Measurements from ENCODE around the gene VWA8. TPM values are rescaled to one million over a fixed set of nuclear protein-coding genes. Genes with fewer than 3 reads are reported as not detected.

The VWA8 gene
- total and polyA plus RNA-seq, 2 of the 13 experiments (the other 11 are each of a cell fraction or from before 2014, with no cell fraction given): 9.1 to 17.3 TPM

- TF ChIP-seq ZXDC (CRISPR knock-in tag; IDR thresholded peaks at IDR 0.05): no peak
- no peak for TF ChIP-seq ZNF609 (CRISPR knock-in tag; IDR thresholded peaks at IDR 0.05; ENCODE audit: borderline replicate concordance)
- no peak for TF ChIP-seq BHLHE40 (IDR thresholded peaks at IDR 0.05; ENCODE audit: low read length)
- no peak for TF ChIP-seq THAP8 (CRISPR knock-in tag; IDR thresholded peaks at IDR 0.05; ENCODE audit: borderline replicate concordance)
- TF ChIP-seq ZNF451 (CRISPR knock-in tag; IDR thresholded peaks at IDR 0.05): no peak
- TF ChIP-seq ZBTB3 (CRISPR knock-in tag; IDR thresholded peaks at IDR 0.05; ENCODE audit: borderline replicate concordance, low read depth): no peak
- no peak for TF ChIP-seq KAT2B (IDR thresholded peaks at IDR 0.05; ENCODE audit: borderline replicate concordance, low read depth, low read length)
- TF ChIP-seq FOXA3 (CRISPR knock-in tag; IDR thresholded peaks at IDR 0.05): no peak
- no peak for TF ChIP-seq ZNF20 (CRISPR knock-in tag; IDR thresholded peaks at IDR 0.05)
- TF ChIP-seq RNF2 (conservative IDR thresholded peaks at IDR 0.05; ENCODE audit: low read depth): no peak
Observed at GRCh38 chr13:41699759-41700158, 261.1 kb downstream of the VWA8 start (continued).
